HL-60 (cell line): ENCODE data around the gene NSRP1.

ENCODE experiments used
- CTCF ChIP-seq: IDR thresholded peaks from one replicate; pipeline ENCODE4 v1.5.1; 2011; ENCODE audit warnings: low read length, control low read depth, inconsistent platforms; ENCODE audit not compliant: insufficient read depth
- REST ChIP-seq: IDR thresholded peaks from 2 replicates; pipeline ENCODE4 v1.6.1; 2012; ENCODE audit warnings: low read depth; ENCODE audit not compliant: insufficient replicate concordance

GRCh38 chr17:30074254-30074653 is 42.4 kb upstream of the NSRP1 start:
- no peak for TF ChIP-seq REST
- TF ChIP-seq CTCF: no peak
